ENCODE measurements around the gene CSNK1D.
"Not testable (repeated sequence)": the region's sequence is repeated elsewhere in the genome, so short reads cannot be mapped to it uniquely, and the experiment has no call there.

Gene CSNK1D

GRCh38 chr17:82257473-82257872 lies 16.0 kb downstream of the CSNK1D start:
- Histone ChIP-seq H3K27ac (ENCODE audit: extremely low read depth, low read depth, low read length) (no peak overlapping the region; the same call in 1 of the 2 replicates), H3K4me1 (ENCODE audit: control insufficient read depth, insufficient read depth, low read length) (no peaks in the 10 kb centered on the region), H3K36me3 (ENCODE audit: control insufficient read depth in 2 of 2, insufficient read depth in 1 of 2, low read length in 2 of 2) (peaks cover 58 to 96% of the 10 kb centered on the region in 2 experiments), H3K9me3 (ENCODE audit: control insufficient read depth, insufficient read depth, low read depth, low read length) (no peaks in the 10 kb centered on the region), H3K4me3 (ENCODE audit: low read depth, low read length) (no peak overlapping the region)
- ChIA-PET POLR2A (interaction anchor here (1.7 kb wide), 1 partner anchor 16 kb away, joined by 6 read pairs; no protein-coding TSS in a partner anchor), CTCF (interaction anchor here (0.6 to 1.2 kb wide), 3 partner anchors 14 to 89 kb away, joined by 3 to 4 read pairs (median 3); no protein-coding TSS in a partner anchor)
- TF ChIP-seq HOXD13 (CRISPR knock-in tag; IDR thresholded peaks at IDR 0.05; ENCODE audit: borderline replicate concordance) (no peak), SP2 (tag by site-specific recombination; IDR thresholded peaks at IDR 0.05) (peak; percentile 39), ZSCAN18 (tag by site-specific recombination; IDR thresholded peaks at IDR 0.05) (no peak), ZNF707 (tag by site-specific recombination; IDR thresholded peaks at IDR 0.05) (no peak), GLIS1 (tag by site-specific recombination; IDR thresholded peaks at IDR 0.05) (peak; percentile 38)

GRCh38 chr17:82256242-82256885 lies 17.1 kb downstream of the CSNK1D start:
- CTCF ChIA-PET, result interaction anchor here (0.7 to 0.8 kb wide), 2 partner anchors 12 to 20 kb away, joined by 3 read pairs; no protein-coding TSS in a partner anchor
- TF ChIP-seq ZNF121 (tag by site-specific recombination; IDR thresholded peaks at IDR 0.05) (no peak), SCRT2 (tag by site-specific recombination; IDR thresholded peaks at IDR 0.05) (peak; percentile 92), SCRT1 (tag by site-specific recombination; IDR thresholded peaks at IDR 0.05; ENCODE audit: borderline replicate concordance) (peak; percentile 49; the same call in 1 of the 2 replicates)
- no peaks in the 10 kb centered on the region for H3K9me3 ChIP-seq (ENCODE audit: control insufficient read depth, insufficient read depth, low read depth, low read length)
- no peak overlapping the region for H3K27ac ChIP-seq (ENCODE audit: extremely low read depth, low read depth, low read length)
- peaks cover 61 to 96% of the 10 kb centered on the region in 2 experiments for H3K36me3 ChIP-seq (ENCODE audit: control insufficient read depth in 2 of 2, insufficient read depth in 1 of 2, low read length in 2 of 2)
- POLR2A ChIA-PET, result interaction anchor here (1.4 to 1.5 kb wide), 2 partner anchors 13 to 17 kb away, joined by 4 to 6 read pairs; partner anchors contain the start of gene CSNK1D
- H3K4me3 ChIP-seq (ENCODE audit: low read depth, low read length), result no peak overlapping the region
- H3K4me1 ChIP-seq (ENCODE audit: control insufficient read depth, insufficient read depth, low read length), result no peaks in the 10 kb centered on the region

- ChIA-PET POLR2A (interaction anchor here (0.7 to 1.5 kb wide), 5 partner anchors 9 to 152 kb away, joined by 3 to 6 read pairs (median 4); partner anchors contain the start of gene CSNK1D), CTCF (interaction anchor here (0.7 to 0.8 kb wide), 2 partner anchors 11 to 19 kb away, joined by 3 read pairs; no protein-coding TSS in a partner anchor)
- H3K4me1 ChIP-seq (ENCODE audit: control insufficient read depth, insufficient read depth, low read length), result no peaks in the 10 kb centered on the region
- H3K36me3 ChIP-seq (ENCODE audit: control insufficient read depth in 2 of 2, insufficient read depth in 1 of 2, low read length in 2 of 2), result peaks cover 62 to 96% of the 10 kb centered on the region in 2 experiments
- H3K27ac ChIP-seq (ENCODE audit: extremely low read depth, low read depth, low read length), result no peak overlapping the region
- H3K9me3 ChIP-seq (ENCODE audit: control insufficient read depth, insufficient read depth, low read depth, low read length), result no peaks in the 10 kb centered on the region
- no peak for TF ChIP-seq ZSCAN23 (tag by site-specific recombination; IDR thresholded peaks at IDR 0.05)
- TF ChIP-seq ZNF768 (tag by site-specific recombination; IDR thresholded peaks at IDR 0.05), result no peak
- TF ChIP-seq PRDM1 (tag by site-specific recombination; IDR thresholded peaks at IDR 0.05), result no peak
- TF ChIP-seq ZNF530 (tag by site-specific recombination; IDR thresholded peaks at IDR 0.05; ENCODE audit: low read depth), result no peak
- no peak overlapping the region for H3K4me3 ChIP-seq (ENCODE audit: low read depth, low read length)
Observed at GRCh38 chr17:82255402-82255972, 18.0 kb downstream of the CSNK1D start.

GRCh38 chr17:82254746-82255145 lies 18.8 kb downstream of the CSNK1D start:
- H3K4me3 ChIP-seq (ENCODE audit: low read depth, low read length); H3K9me3 ChIP-seq (ENCODE audit: control insufficient read depth, insufficient read depth, low read depth, low read length); H3K27ac ChIP-seq (ENCODE audit: extremely low read depth, low read depth, low read length); H3K4me1 ChIP-seq (ENCODE audit: control insufficient read depth, insufficient read depth, low read length): not testable (repeated sequence)
- ChIA-PET CTCF (interaction anchor here (0.6 kb wide), 2 partner anchors 10 to 103 kb away, joined by 3 read pairs; no protein-coding TSS in a partner anchor), POLR2A (interaction anchor here (0.7 to 1.6 kb wide), 7 partner anchors 10 to 153 kb away, joined by 3 to 7 read pairs (median 4); no protein-coding TSS in a partner anchor)
- peaks cover 68 to 96% of the 10 kb centered on the region in 2 experiments for H3K36me3 ChIP-seq (ENCODE audit: control insufficient read depth in 2 of 2, insufficient read depth in 1 of 2, low read length in 2 of 2)

- not testable (repeated sequence) for H3K27ac ChIP-seq (ENCODE audit: extremely low read depth, low read depth, low read length); H3K4me3 ChIP-seq (ENCODE audit: low read depth, low read length); H3K9me3 ChIP-seq (ENCODE audit: control insufficient read depth, insufficient read depth, low read depth, low read length); H3K4me1 ChIP-seq (ENCODE audit: control insufficient read depth, insufficient read depth, low read length)
- CTCF ChIA-PET, result interaction anchor here (0.6 to 0.9 kb wide), 4 partner anchors 10 to 104 kb away, joined by 3 to 4 read pairs (median 3); no protein-coding TSS in a partner anchor
- H3K36me3 ChIP-seq (ENCODE audit: control insufficient read depth in 2 of 2, insufficient read depth in 1 of 2, low read length in 2 of 2), result peaks cover 65 to 96% of the 10 kb centered on the region in 2 experiments
- POLR2A ChIA-PET, result interaction anchor here (0.7 to 1.6 kb wide), 4 partner anchors 10 to 84 kb away, joined by 3 to 7 read pairs (median 3); no protein-coding TSS in a partner anchor
Observed at GRCh38 chr17:82254096-82254495, 19.4 kb downstream of the CSNK1D start.
